Keratinocyte (primary cell): Measurements from ENCODE around the gene MME. TPM values are rescaled to one million over a fixed set of nuclear protein-coding genes. Genes with fewer than 3 reads are reported as not detected.

ENCODE experiments used
- DNase-seq: peaks from one replicate; pipeline ENCODE4 v3.0.0-alpha.2; 2011; ENCODE audit warnings: low read depth, missing footprints, low spot score
- FAIRE-seq: peaks from 2 replicates; lab custom pipeline; 2011; peaks lifted over from hg19 to GRCh38; lab: Jason Lieb, UNC
- H2AFZ ChIP-seq: 2 replicates; pipeline ENCODE4 v1.6.0; 2012; ENCODE audit warnings: low read length, control low read depth, inconsistent platforms; ENCODE audit not compliant: control insufficient read depth
- H3K27ac ChIP-seq: 2 replicates; pipeline ENCODE4 v1.5.1; 2011; ENCODE audit warnings: low read length; ENCODE audit not compliant: control insufficient read depth, insufficient read depth
- H3K27me3 ChIP-seq: 3 replicates; pipeline ENCODE4 v1.6.0; 2011; ENCODE audit warnings: low read length; ENCODE audit not compliant: control insufficient read depth, insufficient read depth; ENCODE audit errors: extremely low read depth
- H3K36me3 ChIP-seq, 2 experiments: 2 replicates in 1 of 2; 3 replicates in 1 of 2; pipeline ENCODE4 v1.5.1; 2011; ENCODE audit warnings: low read length in 2 of 2, mild to moderate bottlenecking in 1 of 2; ENCODE audit not compliant: control insufficient read depth in 2 of 2, insufficient read depth in 2 of 2; ENCODE audit errors: extremely low read depth in 1 of 2
- H3K4me1 ChIP-seq: 3 replicates; pipeline ENCODE4 v1.5.1; 2011; ENCODE audit warnings: low read length; ENCODE audit not compliant: control insufficient read depth, insufficient read depth; ENCODE audit errors: extremely low read depth
- H3K4me2 ChIP-seq: 3 replicates; pipeline ENCODE4 v1.6.0; 2011; ENCODE audit warnings: low read depth, low read length; ENCODE audit not compliant: control insufficient read depth, insufficient read depth; ENCODE audit errors: extremely low read depth
- H3K4me3 ChIP-seq, 3 experiments: fragments of 200-600 bp in 1 of 3; sonication (generic) in 1 of 3; 2 replicates in 2 of 3; 3 replicates in 1 of 3; pipeline ENCODE4 v1.5.1; 2011 to 2016; ENCODE audit warnings: low read length in 3 of 3, mild to moderate bottlenecking in 3 of 3, control low read depth in 2 of 3, inconsistent platforms in 1 of 3, low read depth in 1 of 3, mixed read lengths in 1 of 3, mixed run types in 1 of 3, moderate library complexity in 1 of 3; ENCODE audit not compliant: control insufficient read depth in 2 of 3, insufficient read depth in 2 of 3; ENCODE audit errors: extremely low read depth in 1 of 3
- H3K79me2 ChIP-seq: 2 replicates; pipeline ENCODE4 v1.6.0; 2012; ENCODE audit warnings: low read length; ENCODE audit not compliant: control insufficient read depth, insufficient read depth
- H3K9ac ChIP-seq: 3 replicates; pipeline ENCODE4 v1.6.0; 2011; ENCODE audit warnings: low read length; ENCODE audit not compliant: control insufficient read depth, insufficient read depth; ENCODE audit errors: extremely low read depth
- H3K9me1 ChIP-seq: 3 replicates; pipeline ENCODE4 v1.6.0; 2011; ENCODE audit warnings: low read length; ENCODE audit not compliant: control insufficient read depth, insufficient read depth; ENCODE audit errors: extremely low read depth
- H3K9me3 ChIP-seq: 2 replicates; pipeline ENCODE4 v1.5.1; 2012; ENCODE audit warnings: low read depth, low read length; ENCODE audit not compliant: control insufficient read depth
- H4K20me1 ChIP-seq: 3 replicates; pipeline ENCODE4 v1.6.0; 2011; ENCODE audit warnings: low read length; ENCODE audit not compliant: control insufficient read depth, insufficient read depth; ENCODE audit errors: extremely low read depth
- CTCF ChIP-seq, 3 experiments: IDR thresholded peaks in 1 of 3; conservative IDR thresholded peaks in 1 of 3; optimal IDR thresholded peaks in 1 of 3; 2 replicates in 2 of 3; 3 replicates in 1 of 3; pipeline versions ENCODE3 to v1.5.1; 2011; ENCODE audit warnings: low read length in 3 of 3, mild to moderate bottlenecking in 3 of 3, moderate library complexity in 2 of 3, control low read depth in 1 of 3, inconsistent platforms in 1 of 3; ENCODE audit not compliant: insufficient read depth in 2 of 3; ENCODE audit errors: extremely low read depth in 1 of 3
- EZH2 ChIP-seq: IDR thresholded peaks from one replicate; pipeline ENCODE4 v1.6.1; 2012; ENCODE audit warnings: inconsistent platforms, mild to moderate bottlenecking, low read length, moderate library complexity
- dilution Hi-C: fragments of 300-500 bp; cut with MboI; formaldehyde crosslinking; loops from one replicate; pipeline ENCODE4 v1.7.0; 2020; ENCODE audit warnings: low sequenced_read_pairs; ENCODE audit not compliant: extremely low pct_ligation_motif_present
- polyA plus RNA-seq, 5 experiments: library from polyadenylated mRNA; depleted of rRNA in 3 of 5; stranded (reverse) in 3 of 5; stranded (forward) in 1 of 5; unstranded in 1 of 5; fragments of >200 nt; gene quantifications; 1 replicate in 1 of 5; 2 replicates in 3 of 5; 3 replicates in 1 of 5; pipeline versions ENCODE4 v1.2.1 to v1.2.3, GENCODE V29; 2011 to 2012; ENCODE audit warnings: missing spikeins in 2 of 5, low read depth in 1 of 5, low replicate concordance in 1 of 5

MME gene
- polyA plus RNA-seq, 1 donor (not counting 4 experiments of a cell fraction or from before 2014, with no cell fraction given) = 2.0 TPM

- H3K27me3 ChIP-seq = no peaks in the 10 kb centered on the region
- dilution Hi-C loops = no loop called here
- DNase-seq = no peak
- no peaks in the 10 kb centered on the region for H3K36me3 ChIP-seq
- TF ChIP-seq CTCF (optimal IDR thresholded peaks at IDR 0.05 in 1 of 3, IDR thresholded peaks at IDR 0.05 in 1 of 3, conservative IDR thresholded peaks at IDR 0.05 in 1 of 3; ENCODE audit: extremely low read depth in 1 of 3, insufficient read depth in 2 of 3, low read length in 3 of 3) = no peak
- no peak for TF ChIP-seq EZH2
- no peak overlapping the region for H3K27ac ChIP-seq
- no peaks in the 10 kb centered on the region for H3K4me1 ChIP-seq
- H3K9ac ChIP-seq = no peak overlapping the region
- no peak overlapping the region for H3K4me3 ChIP-seq
- no peaks in the 10 kb centered on the region for H4K20me1 ChIP-seq
- H2AFZ ChIP-seq = no peak overlapping the region
- H3K4me2 ChIP-seq = no peak overlapping the region
- peaks cover 2% of the 10 kb centered on the region for H3K9me1 ChIP-seq
- H3K9me3 ChIP-seq = no peaks in the 10 kb centered on the region
- no peaks in the 10 kb centered on the region for H3K79me2 ChIP-seq
- FAIRE-seq = no peak
Observed at GRCh38 chr3:155196131-155197021, 116.3 kb downstream of the MME start.

- Histone ChIP-seq H3K4me3 (no peak overlapping the region), H3K79me2 (no peaks in the 10 kb centered on the region), H3K9ac (no peak overlapping the region), H3K27me3 (no peaks in the 10 kb centered on the region), H3K9me3 (no peaks in the 10 kb centered on the region), H3K36me3 (no peaks in the 10 kb centered on the region), H4K20me1 (no peaks in the 10 kb centered on the region), H2AFZ (no peak overlapping the region), H3K4me2 (no peak overlapping the region), H3K27ac (no peak overlapping the region), H3K9me1 (peaks cover 1% of the 10 kb centered on the region), H3K4me1 (no peaks in the 10 kb centered on the region)
- no peak for DNase-seq
- TF ChIP-seq CTCF (optimal IDR thresholded peaks at IDR 0.05 in 1 of 3, IDR thresholded peaks at IDR 0.05 in 1 of 3, conservative IDR thresholded peaks at IDR 0.05 in 1 of 3; ENCODE audit: extremely low read depth in 1 of 3, insufficient read depth in 2 of 3, low read length in 3 of 3) (no peak), EZH2 (no peak)
- FAIRE-seq = no peak
- dilution Hi-C loops = no loop called here
Observed at GRCh38 chr3:155197786-155198185, 117.7 kb downstream of the MME start.
